GM21825 (cell line): Measurements from ENCODE around the gene C2orf92.

ENCODE experiments used
- ATAC-seq: cut with Tn5 transposase; IDR thresholded peaks from one replicate; pipeline ENCODE4 v1.9.1; 2021; ENCODE audit warnings: mild to moderate bottlenecking, moderate library complexity; ENCODE audit not compliant: unreplicated experiment

The C2orf92 gene

GRCh38 chr2:97726261-97727064, 57.0 kb downstream of the C2orf92 start:
- ATAC-seq, result no peak

- no peak for ATAC-seq
These were observed 57.8 kb downstream of the C2orf92 start for GRCh38 chr2:97727296-97727695.

- no peak for ATAC-seq
These were observed 58.7 kb downstream of the C2orf92 start for GRCh38 chr2:97728091-97728731.

- ATAC-seq, result no peak
These were observed 60.7 kb downstream of the C2orf92 start for GRCh38 chr2:97730245-97730644.

- ATAC-seq, result no peak
These were observed 61.9 kb downstream of the C2orf92 start for GRCh38 chr2:97731274-97732020.

- ATAC-seq, result no peak
These were observed 63.2 kb downstream of the C2orf92 start for GRCh38 chr2:97732436-97733340.

GRCh38 chr2:97733341-97734035, 64.0 kb downstream of the C2orf92 start:
- ATAC-seq, result no peak

- no peak for ATAC-seq
These were observed 64.8 kb downstream of the C2orf92 start for GRCh38 chr2:97734061-97735051.

GRCh38 chr2:97735161-97735561, 65.6 kb downstream of the C2orf92 start:
- no peak for ATAC-seq

GRCh38 chr2:97736185-97736584, 66.7 kb downstream of the C2orf92 start:
- no peak for ATAC-seq

GRCh38 chr2:97736608-97737330, 67.3 kb downstream of the C2orf92 start:
- ATAC-seq, result no peak

GRCh38 chr2:97737421-97738178, 68.1 kb downstream of the C2orf92 start:
- ATAC-seq, result no peak

- ATAC-seq, result no peak
These were observed 68.9 kb downstream of the C2orf92 start for GRCh38 chr2:97738179-97739019.

- ATAC-seq, result no peak
These were observed 69.7 kb downstream of the C2orf92 start for GRCh38 chr2:97739020-97739892.

GRCh38 chr2:97739893-97740245, 70.4 kb downstream of the C2orf92 start:
- ATAC-seq, result no peak
